GM18909 (cell line): ENCODE data around the gene IER2.
"Not testable (repeated sequence)": the region's sequence is repeated elsewhere in the genome, so short reads cannot be mapped to it uniquely, and the experiment has no call there.

ENCODE experiments used
- ATAC-seq: cut with Tn5 transposase; IDR thresholded peaks from one replicate; pipeline ENCODE4 v1.9.1; 2021; ENCODE audit warnings: mild to moderate bottlenecking; ENCODE audit not compliant: unreplicated experiment, poor library complexity

The IER2 gene

GRCh38 chr19:13138171-13138915 is 11.9 kb upstream of the IER2 start:
- ATAC-seq = no peak

DNA sequence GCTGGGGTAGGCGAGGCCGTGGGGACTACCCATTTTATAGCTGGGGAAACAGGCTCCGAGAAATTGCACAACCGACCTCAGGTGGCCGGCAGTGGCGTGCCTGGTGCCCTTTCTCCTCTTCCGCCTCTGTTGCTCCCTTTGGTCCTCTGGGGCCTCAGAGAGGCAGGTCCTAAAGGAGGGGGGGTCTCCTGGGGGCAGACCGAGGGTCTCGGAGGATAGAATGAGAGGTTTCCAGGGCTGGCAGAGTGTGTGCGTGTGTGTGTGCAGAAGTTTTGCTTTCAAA is 11.4 kb upstream of the IER2 start:
- no peak for ATAC-seq

DNA sequence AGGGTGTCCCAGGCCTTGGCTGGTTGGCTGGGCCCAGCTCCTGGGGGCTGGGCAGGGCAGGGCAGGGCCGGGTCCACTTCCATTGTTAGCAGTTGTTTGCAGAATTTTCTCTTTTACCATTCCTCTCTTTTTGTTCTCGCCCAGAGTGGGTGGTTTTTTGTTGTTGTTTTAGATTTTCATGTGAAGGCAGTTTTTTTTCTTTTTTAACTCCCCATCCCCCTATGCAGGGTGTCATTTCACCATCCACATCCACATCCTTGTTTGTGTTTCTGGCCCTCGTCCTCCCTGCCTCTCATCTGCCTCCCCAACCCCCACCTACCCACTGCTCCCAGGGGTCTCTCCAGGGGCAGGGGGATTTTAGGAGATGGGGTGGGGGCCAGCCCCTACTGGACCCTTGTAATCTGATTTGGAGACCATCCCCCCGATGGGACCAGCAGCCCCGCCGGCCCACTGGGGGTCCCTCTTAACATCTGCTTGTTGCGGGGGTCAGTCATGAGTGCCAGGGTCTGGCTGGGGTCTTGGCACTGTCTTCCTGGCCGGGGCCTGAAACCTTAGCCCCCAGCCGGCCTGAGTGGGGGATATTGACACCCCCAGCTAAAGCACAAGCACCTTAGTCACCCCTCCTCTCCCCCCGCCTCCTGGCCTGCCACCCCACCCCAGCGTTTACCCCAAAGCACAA is 10.4 kb upstream of the IER2 start:
- ATAC-seq = no peak

- ATAC-seq = no peak
These were observed 3.2 kb upstream of the IER2 start for GRCh38 chr19:13146763-13147563.

- ATAC-seq = not testable (repeated sequence)
These were observed 1.0 kb upstream of the IER2 start for GRCh38 chr19:13149173-13149627.

DNA sequence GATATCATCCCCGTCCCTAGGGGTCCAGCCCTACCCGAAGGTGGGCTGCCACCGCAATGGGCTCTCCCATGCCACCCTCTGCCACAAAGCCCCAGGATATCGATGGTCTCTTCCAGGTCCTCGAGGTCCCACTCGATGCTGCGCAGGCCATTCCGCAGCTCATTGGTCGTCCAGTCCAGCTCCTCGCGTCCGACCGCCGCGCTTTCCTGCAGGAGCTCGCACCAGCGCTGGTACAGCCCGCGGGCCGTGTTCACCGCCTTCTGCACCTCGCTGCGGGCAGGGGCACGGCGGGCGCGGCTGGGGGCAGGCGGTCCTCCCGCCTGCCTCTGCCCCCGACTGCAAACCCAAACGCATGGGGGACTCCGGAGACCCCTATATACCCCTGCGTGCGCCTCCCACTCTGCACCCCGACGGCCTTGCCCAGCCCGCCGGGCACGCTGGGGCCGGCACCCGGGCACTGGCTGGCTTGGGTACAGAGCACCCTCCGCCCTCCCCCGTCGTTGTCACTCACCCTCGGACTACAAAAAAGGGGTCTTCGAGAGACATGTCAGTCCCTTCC is 504 bp upstream of the IER2 start:
- ATAC-seq = peak; percentile 0

GRCh38 chr19:13150931-13151604 is 857 bp downstream of the IER2 start:
- no peak for ATAC-seq

- peak; percentile 42 for ATAC-seq
These were observed 1.6 kb downstream of the IER2 start for GRCh38 chr19:13151605-13152355.

- peak; percentile 9 for ATAC-seq
These were observed 2.3 kb downstream of the IER2 start for GRCh38 chr19:13152356-13152973.

DNA sequence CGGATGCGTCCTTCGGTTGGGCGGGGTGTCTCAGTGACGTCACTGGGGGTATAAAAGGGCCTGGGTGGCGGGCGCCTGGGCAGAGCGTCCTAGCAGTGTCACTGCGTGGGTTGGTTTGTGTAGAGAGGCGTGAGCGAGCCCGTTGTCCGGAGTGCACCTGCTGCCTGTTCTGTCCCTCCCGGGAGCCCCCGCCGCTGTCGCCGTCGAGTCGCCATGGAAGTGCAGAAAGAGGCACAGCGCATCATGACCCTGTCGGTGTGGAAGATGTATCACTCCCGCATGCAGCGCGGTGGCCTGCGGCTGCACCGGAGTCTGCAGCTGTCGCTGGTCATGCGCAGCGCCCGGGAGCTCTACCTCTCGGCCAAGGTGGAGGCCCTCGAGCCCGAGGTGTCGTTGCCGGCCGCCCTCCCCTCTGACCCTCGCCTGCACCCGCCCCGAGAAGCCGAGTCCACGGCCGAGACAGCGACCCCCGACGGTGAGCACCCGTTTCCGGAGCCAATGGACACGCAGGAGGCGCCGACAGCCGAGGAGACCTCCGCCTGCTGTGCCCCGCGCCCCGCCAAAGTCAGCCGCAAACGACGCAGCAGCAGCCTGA is 2.9 kb downstream of the IER2 start:
- peak; percentile 37 for ATAC-seq

DNA sequence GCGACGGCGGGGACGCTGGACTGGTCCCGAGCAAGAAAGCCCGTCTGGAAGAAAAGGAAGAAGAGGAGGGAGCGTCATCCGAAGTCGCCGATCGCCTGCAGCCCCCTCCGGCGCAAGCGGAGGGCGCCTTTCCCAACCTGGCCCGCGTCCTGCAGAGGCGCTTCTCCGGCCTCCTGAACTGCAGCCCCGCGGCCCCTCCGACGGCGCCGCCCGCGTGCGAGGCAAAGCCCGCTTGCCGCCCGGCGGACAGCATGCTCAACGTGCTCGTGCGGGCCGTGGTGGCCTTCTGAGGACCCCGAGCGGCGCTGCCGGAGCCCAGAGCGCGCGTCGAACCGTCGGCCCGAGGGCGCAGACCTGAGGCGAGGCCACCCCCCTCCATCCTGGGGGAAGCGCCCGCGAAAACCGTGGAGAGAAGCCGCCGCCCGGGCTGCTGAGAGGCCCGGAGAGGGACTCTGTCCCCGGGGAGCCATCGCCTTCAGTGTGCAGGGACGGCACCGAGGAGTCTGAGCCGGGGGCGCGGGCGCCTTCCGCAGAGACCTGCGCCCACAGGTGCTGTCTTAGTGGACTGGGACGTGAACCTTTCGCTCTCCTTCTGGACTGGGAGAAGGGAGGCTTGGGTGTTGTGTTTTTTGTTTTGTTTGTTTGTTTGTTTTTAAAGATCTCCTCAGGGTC is 3.5 kb downstream of the IER2 start:
- no peak for ATAC-seq

DNA sequence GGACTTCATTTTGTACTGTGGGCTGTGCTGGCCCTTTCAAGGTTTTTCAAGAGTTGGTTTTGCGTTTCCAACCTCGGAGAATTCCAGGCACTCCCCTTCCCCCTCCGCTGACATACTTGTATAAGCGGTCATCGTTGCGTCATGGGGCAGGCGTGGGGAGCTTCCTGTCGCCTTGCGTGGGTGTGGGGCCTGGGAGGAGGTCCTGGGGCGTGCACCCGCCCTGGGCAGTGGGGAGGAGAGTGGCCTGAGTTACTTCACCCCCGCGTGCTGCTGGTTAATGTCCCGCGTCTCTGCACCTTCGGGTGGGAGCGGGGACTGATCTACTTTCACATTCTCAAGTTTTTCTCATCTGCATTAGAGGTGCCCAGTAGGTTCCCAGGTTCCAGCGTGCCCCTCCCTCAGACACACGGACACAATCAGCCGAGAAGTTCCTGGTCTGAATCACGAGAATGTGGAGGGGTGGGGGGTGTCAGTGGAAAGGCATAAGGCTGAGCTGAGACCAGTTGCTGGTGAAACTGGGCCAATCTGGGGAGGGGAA is 4.1 kb downstream of the IER2 start:
- no peak for ATAC-seq

DNA sequence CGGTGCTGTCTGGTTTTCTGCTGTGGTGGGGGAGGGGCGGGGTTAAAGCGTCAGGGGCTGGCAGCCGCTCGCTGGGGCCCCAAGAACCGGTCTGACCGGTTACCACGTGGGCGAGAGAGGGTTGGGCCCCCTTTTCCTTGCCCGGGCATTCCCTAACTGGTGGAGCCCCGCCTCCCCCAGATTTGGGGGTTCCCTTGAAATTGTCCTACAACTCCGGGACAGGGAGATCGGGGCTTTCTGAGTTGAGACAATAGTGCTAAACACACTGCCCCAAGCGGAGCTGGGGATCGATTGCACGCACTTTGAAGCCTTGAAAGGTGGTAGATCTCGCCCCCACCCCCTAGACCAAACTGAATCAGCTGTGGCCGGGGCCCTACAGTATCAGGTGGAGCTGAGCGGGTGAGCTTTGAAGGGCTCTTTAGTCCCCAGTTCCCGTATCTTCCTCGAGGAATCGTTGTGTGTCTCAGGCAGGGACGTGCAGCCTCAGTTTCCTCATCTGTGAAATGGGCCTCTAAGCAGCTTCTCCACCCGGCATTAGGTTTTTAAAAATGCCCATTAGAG is 4.8 kb downstream of the IER2 start:
- no peak for ATAC-seq

DNA sequence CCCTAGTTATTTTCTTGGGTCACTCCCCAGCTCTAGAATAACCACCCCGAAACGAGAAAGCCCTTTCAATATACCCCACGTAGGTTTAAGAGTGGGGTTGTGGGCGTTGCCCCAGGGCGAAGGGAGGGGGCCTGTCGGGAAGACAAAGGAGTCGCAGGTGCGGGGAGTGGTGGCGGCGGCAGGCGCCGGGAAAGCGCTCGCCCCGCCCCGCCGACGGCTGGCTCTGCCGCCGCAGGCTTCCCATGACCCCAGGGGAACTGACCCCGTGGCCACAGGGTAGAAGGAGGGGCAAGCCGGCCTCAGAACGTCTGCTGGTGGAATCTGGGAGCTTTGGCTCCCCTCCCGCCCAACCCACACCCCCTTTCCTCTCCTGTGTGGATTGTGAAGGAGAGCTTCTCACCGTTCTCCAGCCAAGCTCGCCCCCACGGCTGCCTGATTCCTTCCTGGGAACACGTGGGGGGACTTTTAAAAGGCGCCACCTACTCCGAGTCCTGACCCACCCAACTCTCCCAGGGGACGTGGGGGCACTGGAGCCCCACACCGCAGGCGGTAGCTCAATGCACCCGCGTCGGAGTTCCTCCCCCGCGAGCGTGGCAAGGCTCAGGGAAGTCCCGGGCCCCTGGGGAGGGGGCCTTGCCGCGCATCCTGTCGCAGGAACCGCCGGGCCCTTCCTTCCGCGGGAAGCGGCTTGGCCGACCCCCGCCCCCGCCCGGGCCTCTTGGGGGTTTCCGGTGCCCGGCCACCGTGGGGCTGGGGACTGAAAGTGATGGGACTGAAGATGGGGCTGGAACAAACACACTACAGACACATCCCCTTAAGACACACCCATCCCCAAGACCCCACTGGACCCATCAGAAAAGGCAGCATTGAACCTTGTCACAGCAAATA is 5.5 kb downstream of the IER2 start:
- ATAC-seq = no peak

DNA sequence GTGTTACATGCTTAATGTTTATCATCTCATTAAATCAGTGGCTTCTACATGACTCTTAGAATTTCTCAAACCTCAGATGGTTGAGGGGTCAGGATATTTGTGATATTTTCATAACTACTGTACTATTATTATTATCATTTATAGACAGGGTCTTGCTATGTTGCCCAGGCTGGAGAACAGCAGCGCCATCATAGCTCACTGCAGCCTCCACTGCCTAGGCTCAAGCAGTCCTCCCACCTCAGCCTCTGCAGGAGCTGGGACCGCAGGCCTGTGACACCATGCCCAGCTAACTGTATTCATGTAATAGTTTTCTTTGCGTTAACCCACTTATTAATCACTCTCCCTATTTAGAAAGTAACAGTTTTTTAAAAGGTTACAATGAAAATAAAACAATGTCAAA is 9.5 kb downstream of the IER2 start:
- ATAC-seq = no peak

DNA sequence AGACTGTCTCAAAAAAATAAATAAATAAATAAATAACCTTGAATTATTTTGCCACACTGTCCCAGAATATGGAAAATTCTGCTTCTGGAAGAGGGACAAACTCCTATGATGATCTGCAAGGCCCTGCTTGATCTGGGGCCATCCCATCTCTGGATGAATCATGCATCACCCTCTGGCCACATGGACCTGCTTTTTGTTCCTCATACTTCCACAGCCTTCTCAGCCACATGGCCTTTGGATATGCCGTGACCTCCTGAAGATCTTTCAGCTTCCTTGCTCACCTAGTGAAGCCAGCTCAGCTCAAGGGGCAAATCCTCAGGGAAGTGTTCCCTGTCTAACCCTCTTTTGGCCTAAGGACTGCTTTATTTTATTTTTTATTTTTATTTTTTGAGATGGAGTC is 10.3 kb downstream of the IER2 start:
- no peak for ATAC-seq
